ENCODE results near the gene GRIK3.
"Not testable (repeated sequence)": the region's sequence is repeated elsewhere in the genome, so short reads cannot be mapped to it uniquely, and the experiment has no call there.

DNA sequence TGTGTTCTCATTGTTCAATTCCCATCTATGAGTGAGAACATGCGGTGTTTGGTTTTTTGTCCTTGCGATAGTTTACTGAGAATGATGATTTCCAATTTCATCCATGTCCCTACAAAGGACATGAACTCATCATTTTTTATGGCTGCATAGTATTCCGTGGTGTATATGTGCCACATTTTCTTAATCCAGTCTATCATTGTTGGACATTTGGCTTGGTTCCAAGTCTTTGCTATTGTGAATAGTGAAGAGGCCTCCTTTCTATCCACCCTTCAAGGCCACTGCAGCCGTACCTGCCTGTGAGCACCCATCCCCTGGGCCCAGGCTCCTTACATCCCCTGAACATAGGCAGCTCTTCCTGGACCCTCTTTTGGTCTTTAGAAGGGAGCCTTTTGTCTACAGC is 266.9 kb downstream of the GRIK3 start:
- TF ChIP-seq, protein P1, sequence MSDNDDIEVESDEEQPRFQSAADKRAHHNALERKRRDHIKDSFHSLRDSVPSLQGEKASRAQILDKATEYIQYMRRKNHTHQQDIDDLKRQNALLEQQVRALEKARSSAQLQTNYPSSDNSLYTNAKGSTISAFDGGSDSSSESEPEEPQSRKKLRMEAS (IDR thresholded peaks at IDR 0.05) = not testable (repeated sequence)
- TF ChIP-seq, protein P2, sequence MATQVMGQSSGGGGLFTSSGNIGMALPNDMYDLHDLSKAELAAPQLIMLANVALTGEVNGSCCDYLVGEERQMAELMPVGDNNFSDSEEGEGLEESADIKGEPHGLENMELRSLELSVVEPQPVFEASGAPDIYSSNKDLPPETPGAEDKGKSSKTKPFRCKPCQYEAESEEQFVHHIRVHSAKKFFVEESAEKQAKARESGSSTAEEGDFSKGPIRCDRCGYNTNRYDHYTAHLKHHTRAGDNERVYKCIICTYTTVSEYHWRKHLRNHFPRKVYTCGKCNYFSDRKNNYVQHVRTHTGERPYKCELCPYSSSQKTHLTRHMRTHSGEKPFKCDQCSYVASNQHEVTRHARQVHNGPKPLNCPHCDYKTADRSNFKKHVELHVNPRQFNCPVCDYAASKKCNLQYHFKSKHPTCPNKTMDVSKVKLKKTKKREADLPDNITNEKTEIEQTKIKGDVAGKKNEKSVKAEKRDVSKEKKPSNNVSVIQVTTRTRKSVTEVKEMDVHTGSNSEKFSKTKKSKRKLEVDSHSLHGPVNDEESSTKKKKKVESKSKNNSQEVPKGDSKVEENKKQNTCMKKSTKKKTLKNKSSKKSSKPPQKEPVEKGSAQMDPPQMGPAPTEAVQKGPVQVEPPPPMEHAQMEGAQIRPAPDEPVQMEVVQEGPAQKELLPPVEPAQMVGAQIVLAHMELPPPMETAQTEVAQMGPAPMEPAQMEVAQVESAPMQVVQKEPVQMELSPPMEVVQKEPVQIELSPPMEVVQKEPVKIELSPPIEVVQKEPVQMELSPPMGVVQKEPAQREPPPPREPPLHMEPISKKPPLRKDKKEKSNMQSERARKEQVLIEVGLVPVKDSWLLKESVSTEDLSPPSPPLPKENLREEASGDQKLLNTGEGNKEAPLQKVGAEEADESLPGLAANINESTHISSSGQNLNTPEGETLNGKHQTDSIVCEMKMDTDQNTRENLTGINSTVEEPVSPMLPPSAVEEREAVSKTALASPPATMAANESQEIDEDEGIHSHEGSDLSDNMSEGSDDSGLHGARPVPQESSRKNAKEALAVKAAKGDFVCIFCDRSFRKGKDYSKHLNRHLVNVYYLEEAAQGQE (IDR thresholded peaks at IDR 0.05) = not testable (repeated sequence)

All from liver (tissue), 1 donor.